Measurements from ENCODE around the gene MS4A1. TPM values are rescaled to one million over a fixed set of nuclear protein-coding genes. Genes with fewer than 3 reads are reported as not detected.

MS4A1 gene
- total and polyA plus RNA-seq, 2 of the 4 experiments (the other 2 are of a cell fraction) = not detected

DNA sequence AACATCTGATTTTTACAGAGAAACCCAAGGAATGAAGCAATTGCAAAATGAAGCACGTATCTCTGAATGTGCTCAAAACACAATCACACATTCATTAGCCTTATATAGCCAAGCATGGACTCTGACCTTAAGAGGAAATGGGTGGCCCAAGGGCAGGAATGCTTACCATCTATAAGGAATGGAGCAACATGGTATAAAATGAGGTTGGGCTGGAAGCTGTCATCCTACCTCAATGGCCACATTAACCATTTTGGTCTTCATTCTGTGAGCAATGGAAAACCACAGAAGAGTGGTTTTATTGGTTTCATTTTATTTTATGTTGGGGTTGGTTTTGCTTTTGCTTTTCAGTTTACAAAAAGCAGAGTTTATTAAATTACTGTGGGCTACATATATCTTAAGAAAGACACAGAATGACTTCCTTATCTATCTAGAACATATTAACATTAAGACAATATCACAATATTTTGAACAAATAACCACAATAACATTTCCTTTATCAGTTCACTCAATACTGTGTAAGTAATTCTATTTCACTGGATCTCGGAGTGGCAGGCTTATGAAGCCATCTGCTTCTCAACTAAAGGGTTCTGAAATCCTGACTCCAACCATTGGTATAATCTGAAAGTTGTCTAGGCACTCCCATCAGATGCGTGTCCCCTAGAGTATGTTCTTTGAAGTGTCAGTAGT is 48.7 kb downstream of the MS4A1 start:
- Histone ChIP-seq H2BK120ac (ENCODE audit: low read depth, low read length) (no peak overlapping the region), H3K4ac (ENCODE audit: low read depth, low read length) (no peak overlapping the region), H3K9me3 (ENCODE audit: control insufficient read depth, insufficient read depth, low read length) (peaks cover 2% of the 10 kb centered on the region), H3K4me3 (ENCODE audit: insufficient read depth, low read depth, low read length) (no peak overlapping the region), H4K20me1 (ENCODE audit: insufficient read depth, low read length) (no peaks in the 10 kb centered on the region), H3K14ac (replicated peaks; ENCODE audit: low read depth, low read length) (no peak overlapping the region), H3K27ac (ENCODE audit: insufficient read depth, low read length) (no peak overlapping the region), H3K4me1 (ENCODE audit: control insufficient read depth, insufficient read depth, low read length) (no peaks in the 10 kb centered on the region), H3K4me2 (ENCODE audit: low read depth, low read length) (no peak overlapping the region), H3K27me3 (ENCODE audit: control insufficient read depth, insufficient read depth, low read length) (no peaks in the 10 kb centered on the region), H3K79me1 (ENCODE audit: low read depth in 1 of 2, low read length in 2 of 2) (no peaks in the 10 kb centered on the region), H2BK5ac (ENCODE audit: low read depth, low read length, poor library complexity, severe bottlenecking) (no peak overlapping the region), H2BK20ac (ENCODE audit: low read depth, low read length) (no peak overlapping the region), H3K18ac (ENCODE audit: low read depth, low read length) (no peak overlapping the region), H2BK15ac (ENCODE audit: low read depth, low read length) (no peak overlapping the region), H4K8ac (ENCODE audit: low read depth in 2 of 2, low read length in 2 of 2) (no peak overlapping the region), H3K9ac (ENCODE audit: low read depth, low read length) (no peak overlapping the region), H3K36me3 (ENCODE audit: control insufficient read depth, insufficient read depth, low read length) (no peaks in the 10 kb centered on the region), H3K23ac (ENCODE audit: low read depth, low read length) (no peak overlapping the region), H3K9me1 (ENCODE audit: insufficient read depth, low read length) (no peaks in the 10 kb centered on the region), H2AFZ (replicated peaks; ENCODE audit: low read length, poor library complexity) (no peak overlapping the region), H3K56ac (ENCODE audit: extremely low read depth, insufficient read depth, low read length) (no peak overlapping the region), H2AK5ac (ENCODE audit: low read depth, low read length) (no peak overlapping the region), H2AK9ac (replicated peaks; ENCODE audit: low read depth, low read length, poor library complexity) (no peak overlapping the region), H4K91ac (ENCODE audit: insufficient read depth, low read depth, low read length) (no peak overlapping the region), H4K5ac (ENCODE audit: low read depth, low read length) (no peak overlapping the region)
- BruUV-seq (replicated peaks) = no TSS peak
- CTCF ChIA-PET = no interaction called here
- in situ Hi-C loops (cut with MboI; ENCODE audit: low sequenced_read_pairs) = no loop called here
- DNase-seq (no peak), ATAC-seq (ENCODE audit: low read depth) (no peak)
- intact Hi-C loops (cut with micrococcal nuclease) = no loop called here
- WGBS, 2 experiments (ENCODE audit: extremely low coverage in 2 of 2, insufficient read length in 1 of 2) = no CpG with 5 or more reads among the region's 3 CpGs
- TF ChIP-seq MAZ (IDR thresholded peaks at IDR 0.05; ENCODE audit: borderline replicate concordance, low read depth, low read length) (no peak), MXI1 (IDR thresholded peaks at IDR 0.05; ENCODE audit: borderline replicate concordance, low read depth, low read length) (no peak), FOS (IDR thresholded peaks at IDR 0.05; ENCODE audit: low read depth, low read length) (no peak), RCOR1 (IDR thresholded peaks at IDR 0.05; ENCODE audit: insufficient replicate concordance, low read length) (no peak), SMC3 (IDR thresholded peaks at IDR 0.05; ENCODE audit: low read depth, low read length) (no peak), RFX5 (IDR thresholded peaks at IDR 0.05; ENCODE audit: low read depth, low read length) (no peak), CEBPB (IDR thresholded peaks at IDR 0.05; ENCODE audit: low read depth, low read length) (no peak), CHD1 (IDR thresholded peaks at IDR 0.05; ENCODE audit: low read depth, low read length) (no peak), NFE2L2 (IDR thresholded peaks at IDR 0.05; ENCODE audit: low read depth, low read length) (no peak), RAD21 (IDR thresholded peaks at IDR 0.05; ENCODE audit: low read length) (no peak), BHLHE40 (IDR thresholded peaks at IDR 0.05; ENCODE audit: low read depth, low read length) (no peak), POLR2A (IDR thresholded peaks at IDR 0.05; ENCODE audit: low read depth, low read length) (no peak)
- TF ChIP-seq, protein P1, sequence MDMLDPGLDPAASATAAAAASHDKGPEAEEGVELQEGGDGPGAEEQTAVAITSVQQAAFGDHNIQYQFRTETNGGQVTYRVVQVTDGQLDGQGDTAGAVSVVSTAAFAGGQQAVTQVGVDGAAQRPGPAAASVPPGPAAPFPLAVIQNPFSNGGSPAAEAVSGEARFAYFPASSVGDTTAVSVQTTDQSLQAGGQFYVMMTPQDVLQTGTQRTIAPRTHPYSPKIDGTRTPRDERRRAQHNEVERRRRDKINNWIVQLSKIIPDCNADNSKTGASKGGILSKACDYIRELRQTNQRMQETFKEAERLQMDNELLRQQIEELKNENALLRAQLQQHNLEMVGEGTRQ (IDR thresholded peaks at IDR 0.05; ENCODE audit: low read depth, low read length) = no peak
- TF ChIP-seq, protein P2, sequence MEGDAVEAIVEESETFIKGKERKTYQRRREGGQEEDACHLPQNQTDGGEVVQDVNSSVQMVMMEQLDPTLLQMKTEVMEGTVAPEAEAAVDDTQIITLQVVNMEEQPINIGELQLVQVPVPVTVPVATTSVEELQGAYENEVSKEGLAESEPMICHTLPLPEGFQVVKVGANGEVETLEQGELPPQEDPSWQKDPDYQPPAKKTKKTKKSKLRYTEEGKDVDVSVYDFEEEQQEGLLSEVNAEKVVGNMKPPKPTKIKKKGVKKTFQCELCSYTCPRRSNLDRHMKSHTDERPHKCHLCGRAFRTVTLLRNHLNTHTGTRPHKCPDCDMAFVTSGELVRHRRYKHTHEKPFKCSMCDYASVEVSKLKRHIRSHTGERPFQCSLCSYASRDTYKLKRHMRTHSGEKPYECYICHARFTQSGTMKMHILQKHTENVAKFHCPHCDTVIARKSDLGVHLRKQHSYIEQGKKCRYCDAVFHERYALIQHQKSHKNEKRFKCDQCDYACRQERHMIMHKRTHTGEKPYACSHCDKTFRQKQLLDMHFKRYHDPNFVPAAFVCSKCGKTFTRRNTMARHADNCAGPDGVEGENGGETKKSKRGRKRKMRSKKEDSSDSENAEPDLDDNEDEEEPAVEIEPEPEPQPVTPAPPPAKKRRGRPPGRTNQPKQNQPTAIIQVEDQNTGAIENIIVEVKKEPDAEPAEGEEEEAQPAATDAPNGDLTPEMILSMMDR (conservative IDR thresholded peaks at IDR 0.05; ENCODE audit: low read depth, low read length) = no peak
- TF ChIP-seq, protein P3, sequence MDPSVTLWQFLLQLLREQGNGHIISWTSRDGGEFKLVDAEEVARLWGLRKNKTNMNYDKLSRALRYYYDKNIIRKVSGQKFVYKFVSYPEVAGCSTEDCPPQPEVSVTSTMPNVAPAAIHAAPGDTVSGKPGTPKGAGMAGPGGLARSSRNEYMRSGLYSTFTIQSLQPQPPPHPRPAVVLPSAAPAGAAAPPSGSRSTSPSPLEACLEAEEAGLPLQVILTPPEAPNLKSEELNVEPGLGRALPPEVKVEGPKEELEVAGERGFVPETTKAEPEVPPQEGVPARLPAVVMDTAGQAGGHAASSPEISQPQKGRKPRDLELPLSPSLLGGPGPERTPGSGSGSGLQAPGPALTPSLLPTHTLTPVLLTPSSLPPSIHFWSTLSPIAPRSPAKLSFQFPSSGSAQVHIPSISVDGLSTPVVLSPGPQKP (IDR thresholded peaks at IDR 0.05; ENCODE audit: borderline replicate concordance, low read depth, low read length) = no peak
- dilution Hi-C loops (cut with HindIII; ENCODE audit: low sequenced_read_pairs, unreplicated experiment) = no loop called here
- POLR2A ChIA-PET (ENCODE audit: unreplicated experiment) = no interaction called here
